Activated T-helper 1 cell treated with anti-CD3 and anti-CD28 coated beads, Interleukin-12 subunit alpha, Interleukin-12 subunit beta, Interleukin-2, Interleukin-4 antibody, amounts not matched to agents 30 ng/mL and 10 ng/mL and 1 ng/mL, durations not matched to agents 14 hours and 24 hours and 36 hours (primary cell): ENCODE results near the gene SETD1A. TPM values are rescaled to one million over a fixed set of nuclear protein-coding genes. Genes with fewer than 3 reads are reported as not detected.
A peak's percentile ranks its signal among the peaks of the same experiment; 100 is the strongest.

Experiments used
- DNase-seq: peaks from one replicate; pipeline ENCODE4 v3.0.0; 2021; ENCODE audit warnings: low spot score
- H3K27ac Mint-ChIP-seq: one replicate; pipeline ENCODE4 v1.8.0; 2021; ENCODE audit warnings: mild to moderate bottlenecking, mixed read lengths
- H3K27me3 Mint-ChIP-seq: one replicate; pipeline ENCODE4 v1.8.0; 2022; ENCODE audit warnings: mild to moderate bottlenecking, moderate library complexity, mixed read lengths; ENCODE audit not compliant: insufficient read depth
- H3K36me3 Mint-ChIP-seq: one replicate; pipeline ENCODE4 v1.8.0; 2021; ENCODE audit warnings: low read depth, mixed read lengths
- H3K4me1 Mint-ChIP-seq: one replicate; pipeline ENCODE4 v1.8.0; 2021; ENCODE audit warnings: low read depth, mixed read lengths
- H3K4me3 Mint-ChIP-seq: one replicate; pipeline ENCODE4 v1.8.0; 2021; ENCODE audit warnings: mild to moderate bottlenecking, moderate library complexity, mixed read lengths
- H3K9me3 Mint-ChIP-seq: one replicate; pipeline ENCODE4 v1.8.0; 2021; ENCODE audit warnings: mixed read lengths
- intact Hi-C: fragments of 100-400 bp; cut with micrococcal nuclease; formaldehyde crosslinking; loops from one replicate; pipeline ENCODE4 v1.15.1; 2024
- total RNA-seq: library from RNA; stranded (reverse); gene quantifications from 2 replicates; pipeline ENCODE4 v1.2.3, GENCODE V29; 2022

SETD1A gene
- total RNA-seq, 1 donor from 2014 or later, result 38.8 TPM

GRCh38 chr16:30924076-30924912, 33.3 kb upstream of the SETD1A start:
- no peaks in the 10 kb centered on the region for H3K9me3 Mint-ChIP-seq
- H3K4me1 Mint-ChIP-seq, result peaks cover 18% of the 10 kb centered on the region
- peak overlapping the region; percentile 72 for H3K27ac Mint-ChIP-seq
- intact Hi-C loops, result no loop called here
- H3K36me3 Mint-ChIP-seq, result peaks cover 6% of the 10 kb centered on the region
- no peaks in the 10 kb centered on the region for H3K27me3 Mint-ChIP-seq
- DNase-seq, result no peak
- H3K4me3 Mint-ChIP-seq, result peak overlapping the region; percentile 81

- DNase-seq, result no peak
- Mint-ChIP-seq H3K27ac (no peak overlapping the region), H3K36me3 (peaks cover 6% of the 10 kb centered on the region), H3K4me3 (peak overlapping the region; percentile 81), H3K9me3 (no peaks in the 10 kb centered on the region), H3K27me3 (no peaks in the 10 kb centered on the region), H3K4me1 (peaks cover 18% of the 10 kb centered on the region)
- intact Hi-C loops, result no loop called here
Observed at GRCh38 chr16:30924913-30925631, 32.5 kb upstream of the SETD1A start.

- Mint-ChIP-seq H3K9me3 (no peaks in the 10 kb centered on the region), H3K4me3 (no peak overlapping the region), H3K4me1 (peaks cover 18% of the 10 kb centered on the region), H3K27ac (no peak overlapping the region), H3K36me3 (peaks cover 6% of the 10 kb centered on the region), H3K27me3 (no peaks in the 10 kb centered on the region)
- intact Hi-C loops, result no loop called here
- no peak for DNase-seq
Observed at GRCh38 chr16:30925632-30925987, 31.9 kb upstream of the SETD1A start.

- H3K4me1 Mint-ChIP-seq, result peaks cover 14% of the 10 kb centered on the region
- no peak for DNase-seq
- H3K36me3 Mint-ChIP-seq, result peaks cover 8% of the 10 kb centered on the region
- peak overlapping the region; percentile 76 for H3K4me3 Mint-ChIP-seq
- H3K27ac Mint-ChIP-seq, result peak overlapping the region; percentile 40
- no peaks in the 10 kb centered on the region for H3K9me3 Mint-ChIP-seq
- H3K27me3 Mint-ChIP-seq, result no peaks in the 10 kb centered on the region
- intact Hi-C loops, result no loop called here
Observed at GRCh38 chr16:30925995-30926811, 31.4 kb upstream of the SETD1A start.

GRCh38 chr16:30926937-30927788, 30.4 kb upstream of the SETD1A start:
- H3K36me3 Mint-ChIP-seq, result peaks cover 10% of the 10 kb centered on the region
- peaks cover 6% of the 10 kb centered on the region for H3K4me1 Mint-ChIP-seq
- no peaks in the 10 kb centered on the region for H3K9me3 Mint-ChIP-seq
- no peak for DNase-seq
- H3K4me3 Mint-ChIP-seq, result peak overlapping the region; percentile 76
- H3K27ac Mint-ChIP-seq, result peak overlapping the region; percentile 40
- intact Hi-C loops, result no loop called here
- no peaks in the 10 kb centered on the region for H3K27me3 Mint-ChIP-seq

- H3K9me3 Mint-ChIP-seq, result no peaks in the 10 kb centered on the region
- H3K36me3 Mint-ChIP-seq, result peaks cover 13% of the 10 kb centered on the region
- H3K4me3 Mint-ChIP-seq, result no peak overlapping the region
- no peak overlapping the region for H3K27ac Mint-ChIP-seq
- no peaks in the 10 kb centered on the region for H3K27me3 Mint-ChIP-seq
- intact Hi-C loops, result no loop called here
- peaks cover 6% of the 10 kb centered on the region for H3K4me1 Mint-ChIP-seq
- no peak for DNase-seq
Observed at GRCh38 chr16:30927789-30928378, 29.7 kb upstream of the SETD1A start.

- Mint-ChIP-seq H3K36me3 (peaks cover 13% of the 10 kb centered on the region), H3K27ac (no peak overlapping the region), H3K27me3 (no peaks in the 10 kb centered on the region), H3K4me1 (peaks cover 6% of the 10 kb centered on the region), H3K4me3 (no peak overlapping the region), H3K9me3 (no peaks in the 10 kb centered on the region)
- intact Hi-C loops, result no loop called here
- DNase-seq, result no peak
Observed at GRCh38 chr16:30928390-30928789, 29.2 kb upstream of the SETD1A start.

GRCh38 chr16:30929167-30929566, 28.4 kb upstream of the SETD1A start:
- intact Hi-C loops, result no loop called here
- Mint-ChIP-seq H3K27me3 (no peaks in the 10 kb centered on the region), H3K4me3 (no peak overlapping the region), H3K4me1 (peaks cover 6% of the 10 kb centered on the region), H3K9me3 (no peaks in the 10 kb centered on the region), H3K36me3 (peaks cover 13% of the 10 kb centered on the region), H3K27ac (no peak overlapping the region)
- no peak for DNase-seq

GRCh38 chr16:30930160-30930571, 27.4 kb upstream of the SETD1A start:
- Mint-ChIP-seq H3K4me1 (peaks cover 9% of the 10 kb centered on the region), H3K9me3 (no peaks in the 10 kb centered on the region), H3K27ac (no peak overlapping the region), H3K27me3 (no peaks in the 10 kb centered on the region), H3K4me3 (no peak overlapping the region), H3K36me3 (peaks cover 18% of the 10 kb centered on the region)
- no peak for DNase-seq
- intact Hi-C loops, result no loop called here

GRCh38 chr16:30931068-30931650, 26.4 kb upstream of the SETD1A start:
- intact Hi-C loops, result no loop called here
- Mint-ChIP-seq H3K9me3 (no peaks in the 10 kb centered on the region), H3K27ac (no peak overlapping the region), H3K36me3 (peaks cover 18% of the 10 kb centered on the region), H3K27me3 (no peaks in the 10 kb centered on the region), H3K4me3 (no peak overlapping the region), H3K4me1 (peaks cover 13% of the 10 kb centered on the region)
- no peak for DNase-seq

GRCh38 chr16:30934827-30935557, 22.6 kb upstream of the SETD1A start:
- DNase-seq, result no peak
- Mint-ChIP-seq H3K4me3 (no peak overlapping the region), H3K36me3 (peaks cover 15% of the 10 kb centered on the region), H3K4me1 (peaks cover 23% of the 10 kb centered on the region), H3K27me3 (no peaks in the 10 kb centered on the region), H3K27ac (peak overlapping the region; percentile 41), H3K9me3 (no peaks in the 10 kb centered on the region)
- intact Hi-C loops, result no loop called here
